ENCODE data around the gene IFT20. TPM values are rescaled to one million over a fixed set of nuclear protein-coding genes. Genes with fewer than 3 reads are reported as not detected.
"Not testable (repeated sequence)": the region's sequence is repeated elsewhere in the genome, so short reads cannot be mapped to it uniquely, and the experiment has no call there.

IFT20 gene
- total and polyA plus RNA-seq, 9 donors: 20.2 to 49.2 (median 31.7) TPM

GRCh38 chr17:28341516-28341915 lies 6.2 kb upstream of the IFT20 start:
- no peaks in the 10 kb centered on the region for H3K27me3 ChIP-seq
- no peak overlapping the region for H3K4me3 ChIP-seq
- intact Hi-C loops (cut with DNase I): no loop called here
- H3K36me3 ChIP-seq: no peaks in the 10 kb centered on the region
- H3K4me1 ChIP-seq (ENCODE audit: insufficient read depth): peaks cover 13% of the 10 kb centered on the region
- WGBS, 3 donors: 91 to 94% (median 92%) methylated on average over 11 of the region's 11 CpGs
- H3K9me3 ChIP-seq: no peaks in the 10 kb centered on the region
- no peak overlapping the region for H3K27ac ChIP-seq
- TF ChIP-seq EP300 (IDR thresholded peaks at IDR 0.05) (no peak), CTCF (IDR thresholded peaks at IDR 0.05) (no peak), POLR2A (IDR thresholded peaks at IDR 0.05) (no peak)
- DNase-seq: no peak

DNA sequence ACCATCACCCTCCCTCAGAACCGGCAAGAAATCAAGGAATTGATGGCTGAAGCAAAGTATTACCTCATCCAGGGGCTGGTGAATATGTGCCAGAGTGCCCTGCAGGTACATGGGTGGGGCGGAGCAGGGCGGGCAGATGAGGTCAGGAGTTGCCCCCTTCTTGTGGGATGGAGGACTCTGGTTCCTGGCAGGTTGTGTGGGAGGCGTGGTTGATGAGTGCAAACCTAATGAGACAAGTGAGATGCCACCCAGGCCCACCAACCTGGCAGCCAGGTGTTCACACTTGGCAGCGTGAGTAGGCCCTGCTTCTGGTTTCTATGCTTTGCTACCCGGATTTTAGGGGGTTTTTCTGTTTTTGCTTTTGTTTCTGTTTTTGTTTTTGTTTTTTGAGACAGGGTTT lies 5.1 kb upstream of the IFT20 start:
- no peak overlapping the region for H3K4me3 ChIP-seq
- intact Hi-C loops (cut with DNase I): no loop called here
- no peaks in the 10 kb centered on the region for H3K27me3 ChIP-seq
- H3K27ac ChIP-seq: no peak overlapping the region
- WGBS, 3 donors: 86 to 88% (median 86%) methylated on average over 6 of the region's 6 CpGs
- TF ChIP-seq CTCF (IDR thresholded peaks at IDR 0.05) (no peak), POLR2A (IDR thresholded peaks at IDR 0.05) (no peak), EP300 (IDR thresholded peaks at IDR 0.05) (no peak)
- no peaks in the 10 kb centered on the region for H3K9me3 ChIP-seq
- H3K36me3 ChIP-seq: no peaks in the 10 kb centered on the region
- H3K4me1 ChIP-seq (ENCODE audit: insufficient read depth): peaks cover 4% of the 10 kb centered on the region
- no peak for DNase-seq

- TF ChIP-seq POLR2A (IDR thresholded peaks at IDR 0.05): no peak
- no peak for TF ChIP-seq CTCF (IDR thresholded peaks at IDR 0.05)
- TF ChIP-seq EP300 (IDR thresholded peaks at IDR 0.05): no peak
- Histone ChIP-seq H3K4me3 (no peak overlapping the region), H3K27me3 (no peaks in the 10 kb centered on the region), H3K9me3 (no peaks in the 10 kb centered on the region), H3K27ac (no peak overlapping the region), H3K36me3 (no peaks in the 10 kb centered on the region), H3K4me1 (ENCODE audit: insufficient read depth) (peaks cover 2% of the 10 kb centered on the region)
- 88 to 91% (median 88%) methylated on average over 15 of the region's 15 CpGs for WGBS, 3 donors
- no peak for DNase-seq
- intact Hi-C loops (cut with DNase I): loop anchor here in 2 of 4 donors (5.0 kb wide), 1 partner anchor 613 kb away; the partner anchor contains the start of gene PHF12 (in 2 of the 2)
Measured at GRCh38 chr17:28339431-28339830, 4.2 kb upstream of the IFT20 start.

DNA sequence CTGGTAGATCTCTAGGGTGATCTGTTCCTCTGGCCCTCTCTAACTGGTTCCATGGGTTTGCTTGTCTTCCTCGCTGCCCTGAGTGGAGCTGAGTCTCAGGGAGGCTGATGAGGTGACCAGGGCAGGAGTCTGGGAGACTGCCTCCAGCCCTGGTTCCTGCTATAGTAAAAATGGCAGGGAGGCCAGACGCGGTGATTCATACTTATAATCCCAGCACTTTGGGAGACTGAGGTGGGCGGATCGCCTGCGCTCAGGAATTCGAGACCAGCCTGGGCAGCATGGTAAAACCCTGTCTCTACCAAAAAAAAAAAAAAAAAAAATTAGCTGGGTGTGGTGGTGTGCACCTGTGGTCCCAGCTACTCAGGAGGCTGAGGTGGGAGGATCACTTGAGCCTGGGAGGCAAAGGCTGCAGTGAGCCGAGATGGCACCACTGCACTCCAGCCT lies 3.5 kb upstream of the IFT20 start:
- not testable (repeated sequence) for DNase-seq; H3K4me1 ChIP-seq (ENCODE audit: insufficient read depth); H3K27ac ChIP-seq; H3K36me3 ChIP-seq; H3K4me3 ChIP-seq; H3K27me3 ChIP-seq; H3K9me3 ChIP-seq
- whole genome bisulfite sequencing, 3 donors: 79 to 93% (median 87%) methylated on average over 8 of the region's 8 CpGs
- intact Hi-C loops (cut with DNase I): loop anchor here in 2 of 4 donors (5.0 kb wide), 1 partner anchor 614 kb away; the partner anchor contains the start of gene PHF12 (in 2 of the 2)

- 35 to 54% (median 36%) methylated on average over 5 of the region's 5 CpGs for whole genome bisulfite sequencing, 3 donors
- no peak overlapping the region for H3K27ac ChIP-seq
- DNase-seq: no peak
- H3K27me3 ChIP-seq: no peaks in the 10 kb centered on the region
- H3K4me3 ChIP-seq: no peak overlapping the region
- TF ChIP-seq EP300 (IDR thresholded peaks at IDR 0.05) (no peak), POLR2A (IDR thresholded peaks at IDR 0.05) (no peak), CTCF (IDR thresholded peaks at IDR 0.05) (no peak)
- intact Hi-C loops (cut with DNase I): loop anchor here in 2 of 4 donors (5.0 kb wide), 1 partner anchor 614 kb away; the partner anchor contains the start of gene PHF12 (in 2 of the 2)
- H3K4me1 ChIP-seq (ENCODE audit: insufficient read depth): peaks cover 5% of the 10 kb centered on the region
- no peaks in the 10 kb centered on the region for H3K36me3 ChIP-seq
- H3K9me3 ChIP-seq: no peaks in the 10 kb centered on the region
Measured at GRCh38 chr17:28338056-28338768, 2.9 kb upstream of the IFT20 start.
